ENCODE results near the gene TMEM35B.
"Not testable (repeated sequence)": the region's sequence is repeated elsewhere in the genome, so short reads cannot be mapped to it uniquely, and the experiment has no call there.

Gene TMEM35B

GRCh38 chr1:34946211-34946610 lies 38.9 kb downstream of the TMEM35B start:
- Histone ChIP-seq H3K4me3 (ENCODE audit: low read depth in 1 of 2, low read length in 2 of 2) (no peak overlapping the region), H3K27me3 (ENCODE audit: control insufficient read depth in 1 of 2, insufficient read depth in 2 of 2, low read length in 2 of 2) (no peaks in the 10 kb centered on the region), H3K27ac (ENCODE audit: low read depth, low read length) (no peak overlapping the region), H3K4me1 (ENCODE audit: insufficient read depth, low read length) (no peaks in the 10 kb centered on the region), H3K36me3 (ENCODE audit: insufficient read depth, low read length) (no peaks in the 10 kb centered on the region), H3K9ac (ENCODE audit: low read length) (no peak overlapping the region), H3K9me3 (ENCODE audit: low read length) (no peaks in the 10 kb centered on the region)

GRCh38 chr1:34941798-34942197 lies 43.3 kb downstream of the TMEM35B start:
- H3K27ac ChIP-seq (ENCODE audit: low read depth, low read length); H3K27me3 ChIP-seq (ENCODE audit: control insufficient read depth in 1 of 2, insufficient read depth in 2 of 2, low read length in 2 of 2); H3K4me3 ChIP-seq (ENCODE audit: low read depth in 1 of 2, low read length in 2 of 2); H3K4me1 ChIP-seq (ENCODE audit: insufficient read depth, low read length); H3K9me3 ChIP-seq (ENCODE audit: low read length); H3K36me3 ChIP-seq (ENCODE audit: insufficient read depth, low read length); H3K9ac ChIP-seq (ENCODE audit: low read length): not testable (repeated sequence)
